HG03457 (cell line): ENCODE data around the gene OSBPL7.

ENCODE experiments used
- ATAC-seq: cut with Tn5 transposase; IDR thresholded peaks from one replicate; pipeline ENCODE4 v1.9.1; 2021; ENCODE audit warnings: moderate number of reproducible peaks; ENCODE audit not compliant: unreplicated experiment

The OSBPL7 gene, protein sequence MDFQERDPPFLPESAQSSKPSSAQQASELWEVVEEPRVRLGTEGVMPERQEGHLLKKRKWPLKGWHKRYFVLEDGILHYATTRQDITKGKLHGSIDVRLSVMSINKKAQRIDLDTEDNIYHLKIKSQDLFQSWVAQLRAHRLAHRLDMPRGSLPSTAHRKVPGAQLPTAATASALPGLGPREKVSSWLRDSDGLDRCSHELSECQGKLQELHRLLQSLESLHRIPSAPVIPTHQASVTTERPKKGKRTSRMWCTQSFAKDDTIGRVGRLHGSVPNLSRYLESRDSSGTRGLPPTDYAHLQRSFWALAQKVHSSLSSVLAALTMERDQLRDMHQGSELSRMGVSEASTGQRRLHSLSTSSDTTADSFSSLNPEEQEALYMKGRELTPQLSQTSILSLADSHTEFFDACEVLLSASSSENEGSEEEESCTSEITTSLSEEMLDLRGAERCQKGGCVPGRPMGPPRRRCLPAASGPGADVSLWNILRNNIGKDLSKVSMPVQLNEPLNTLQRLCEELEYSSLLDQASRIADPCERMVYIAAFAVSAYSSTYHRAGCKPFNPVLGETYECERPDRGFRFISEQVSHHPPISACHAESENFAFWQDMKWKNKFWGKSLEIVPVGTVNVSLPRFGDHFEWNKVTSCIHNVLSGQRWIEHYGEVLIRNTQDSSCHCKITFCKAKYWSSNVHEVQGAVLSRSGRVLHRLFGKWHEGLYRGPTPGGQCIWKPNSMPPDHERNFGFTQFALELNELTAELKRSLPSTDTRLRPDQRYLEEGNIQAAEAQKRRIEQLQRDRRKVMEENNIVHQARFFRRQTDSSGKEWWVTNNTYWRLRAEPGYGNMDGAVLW

DNA sequence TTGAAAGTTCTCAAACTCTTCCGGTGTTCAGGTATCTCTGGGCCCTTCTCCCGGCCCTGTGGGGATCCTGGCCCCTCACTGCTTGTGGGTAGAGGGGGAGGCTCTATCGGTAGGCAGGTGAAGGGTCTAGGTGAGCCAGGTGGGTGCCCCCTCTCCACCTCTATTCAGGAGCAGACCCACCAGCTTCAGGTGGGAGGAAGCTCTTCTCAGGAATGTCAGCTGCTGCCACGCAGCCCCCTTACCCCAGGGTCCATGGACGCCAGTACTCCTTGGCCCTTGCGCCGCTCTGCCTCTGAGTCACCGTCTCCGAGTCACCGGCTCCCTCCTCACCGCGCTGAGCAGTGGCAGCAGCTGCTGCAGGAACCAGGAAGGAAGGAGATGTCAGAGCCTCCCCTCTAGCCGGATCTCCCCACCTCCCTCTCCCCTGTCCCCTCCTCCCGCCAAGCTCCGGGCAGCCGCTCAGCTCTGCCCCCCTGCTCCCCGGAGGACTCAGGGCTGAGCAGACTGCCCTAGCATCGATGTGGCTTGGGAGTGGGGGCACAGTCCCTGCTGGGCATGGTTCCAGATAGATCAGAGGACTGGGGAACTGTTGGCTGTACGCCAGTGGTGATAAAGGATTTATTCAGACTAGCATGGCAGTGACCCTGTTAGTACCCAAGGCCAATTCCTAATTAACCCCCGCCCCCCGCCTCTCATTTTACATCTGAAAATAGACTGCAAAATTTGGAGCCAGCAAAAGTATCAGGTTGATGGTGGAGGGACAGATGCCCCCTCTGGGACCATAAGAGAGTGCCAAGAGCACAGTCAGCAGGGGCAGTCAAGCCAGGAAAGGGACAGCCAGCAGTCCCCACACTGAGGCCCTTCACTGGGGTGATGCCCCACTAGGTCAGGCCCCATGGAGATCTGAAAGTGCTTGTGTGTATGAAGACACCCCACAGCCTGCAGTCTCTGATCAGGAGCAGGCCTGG, at the start of gene OSBPL7:
Gene OSBPL7 (minus strand): TSS at position 371 of the 968 bp plus-strand sequence. CDS start 1,516 bp downstream, outside the sequence.
- ATAC-seq: peak; percentile 60

GRCh38 chr17:47871048-47871447, 49.5 kb upstream of the OSBPL7 start:
- ATAC-seq: no peak

DNA sequence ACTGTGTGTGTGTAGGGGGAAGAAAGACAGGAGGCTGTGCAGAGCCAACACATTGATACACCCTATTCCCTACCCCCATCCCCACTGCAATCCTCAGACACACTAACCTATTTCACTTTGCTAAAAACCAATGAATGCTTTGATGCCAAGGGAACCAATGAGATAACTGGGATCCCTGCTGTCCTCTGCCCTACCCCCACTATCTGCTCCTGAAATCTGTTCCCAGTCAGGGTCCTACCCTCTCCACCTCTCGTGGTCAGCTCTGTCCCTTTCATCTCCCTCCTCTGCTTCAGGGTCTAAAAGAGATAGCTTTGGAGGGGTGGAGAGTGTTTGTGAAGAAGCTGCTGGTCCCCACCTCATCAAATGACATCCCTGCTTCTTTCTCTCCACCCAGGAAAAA, 48.5 kb upstream of the OSBPL7 start:
- ATAC-seq: no peak

GRCh38 chr17:47869114-47869513, 47.5 kb upstream of the OSBPL7 start:
- no peak for ATAC-seq

GRCh38 chr17:47867813-47868533, 46.4 kb upstream of the OSBPL7 start:
- no peak for ATAC-seq

GRCh38 chr17:47866941-47867340, 45.3 kb upstream of the OSBPL7 start:
- no peak for ATAC-seq

- ATAC-seq: no peak
Observed at GRCh38 chr17:47864791-47865216, 43.2 kb upstream of the OSBPL7 start.

GRCh38 chr17:47862621-47863440, 41.2 kb upstream of the OSBPL7 start:
- no peak for ATAC-seq

DNA sequence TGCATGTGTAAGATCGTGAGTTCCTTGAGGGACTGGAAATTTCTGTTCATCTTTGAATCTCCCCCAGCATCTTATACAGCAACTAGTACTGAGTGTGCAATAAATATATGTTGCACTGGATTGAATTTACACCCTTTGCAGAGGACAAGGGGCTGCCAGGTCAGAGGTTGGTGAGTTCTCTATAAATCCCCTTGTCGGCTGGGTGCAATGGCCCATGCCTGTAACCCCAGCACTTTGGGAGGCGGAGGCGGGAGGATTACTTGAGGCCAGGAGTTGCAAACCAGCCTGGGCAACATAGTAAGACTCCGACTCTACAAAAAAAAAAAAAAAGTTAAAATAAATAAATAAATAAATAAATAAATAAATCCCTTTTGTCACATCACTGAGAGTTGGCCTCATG, 38.8 kb upstream of the OSBPL7 start:
- no peak for ATAC-seq

GRCh38 chr17:47857551-47858455, 36.2 kb upstream of the OSBPL7 start:
- no peak for ATAC-seq

- ATAC-seq: no peak
Observed at GRCh38 chr17:47856830-47857229, 35.2 kb upstream of the OSBPL7 start.

DNA sequence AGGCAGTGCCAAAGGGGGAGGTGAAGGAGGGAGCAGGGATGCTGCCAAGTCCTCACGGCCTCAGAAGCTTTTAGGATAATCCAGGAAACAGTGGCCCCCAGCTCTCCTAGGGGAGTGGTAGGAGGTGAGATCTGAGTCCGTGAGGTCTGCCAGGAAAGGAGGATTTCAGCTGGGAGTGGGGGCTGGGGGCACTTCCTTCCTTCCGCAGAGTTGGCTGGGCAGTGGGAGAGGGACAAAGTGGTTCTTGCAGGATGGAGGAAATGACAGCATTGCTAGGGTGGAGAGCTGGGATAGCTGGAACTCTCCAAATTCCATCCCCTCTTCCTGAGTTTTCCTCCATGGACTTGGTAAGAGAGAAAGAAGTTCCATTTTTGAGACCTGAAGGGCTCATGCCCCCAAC, 34.1 kb upstream of the OSBPL7 start:
- ATAC-seq: no peak

GRCh38 chr17:47853616-47854015, 32.0 kb upstream of the OSBPL7 start:
- ATAC-seq: no peak

DNA sequence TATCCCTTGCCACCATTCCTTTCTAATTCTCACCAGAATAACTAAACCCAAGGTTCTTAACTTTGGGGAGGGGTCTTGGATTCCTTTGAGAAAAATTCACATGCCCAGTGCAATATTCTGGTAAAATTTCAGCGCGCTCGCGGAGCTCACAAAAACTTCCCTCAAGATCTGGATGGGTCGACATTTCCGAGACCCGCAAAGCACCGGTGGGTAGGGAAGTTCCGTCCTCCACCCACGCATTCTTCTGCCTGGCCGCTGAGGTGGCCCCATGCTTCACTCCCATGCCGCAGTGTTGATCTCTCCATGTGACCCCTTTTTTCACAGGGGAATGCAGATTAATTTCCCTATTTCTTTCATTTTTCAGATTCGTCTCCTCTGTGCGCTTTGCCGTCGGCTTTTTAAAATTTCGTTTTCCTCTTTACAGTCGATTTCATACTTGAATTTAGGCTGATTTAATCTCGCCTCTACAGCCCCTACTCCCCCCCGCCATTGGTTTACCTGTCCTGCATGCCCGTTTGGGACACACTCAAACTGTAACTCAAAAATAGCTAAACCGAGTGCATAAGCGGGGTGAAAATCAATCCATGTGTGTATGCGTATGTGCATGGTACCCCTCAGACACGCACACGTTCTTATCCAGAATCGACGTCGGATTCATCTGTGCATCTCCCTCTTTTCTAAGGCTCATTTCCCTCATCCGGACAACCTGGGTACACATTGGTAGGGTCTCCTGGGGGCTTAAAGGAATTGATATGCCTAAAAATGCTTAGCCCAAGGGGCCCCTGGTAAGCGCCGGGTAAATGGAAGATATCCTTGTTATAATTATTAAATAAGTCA, 30.7 kb upstream of the OSBPL7 start:
- ATAC-seq: no peak

GRCh38 chr17:47851764-47852112, 30.1 kb upstream of the OSBPL7 start:
- ATAC-seq: no peak

DNA sequence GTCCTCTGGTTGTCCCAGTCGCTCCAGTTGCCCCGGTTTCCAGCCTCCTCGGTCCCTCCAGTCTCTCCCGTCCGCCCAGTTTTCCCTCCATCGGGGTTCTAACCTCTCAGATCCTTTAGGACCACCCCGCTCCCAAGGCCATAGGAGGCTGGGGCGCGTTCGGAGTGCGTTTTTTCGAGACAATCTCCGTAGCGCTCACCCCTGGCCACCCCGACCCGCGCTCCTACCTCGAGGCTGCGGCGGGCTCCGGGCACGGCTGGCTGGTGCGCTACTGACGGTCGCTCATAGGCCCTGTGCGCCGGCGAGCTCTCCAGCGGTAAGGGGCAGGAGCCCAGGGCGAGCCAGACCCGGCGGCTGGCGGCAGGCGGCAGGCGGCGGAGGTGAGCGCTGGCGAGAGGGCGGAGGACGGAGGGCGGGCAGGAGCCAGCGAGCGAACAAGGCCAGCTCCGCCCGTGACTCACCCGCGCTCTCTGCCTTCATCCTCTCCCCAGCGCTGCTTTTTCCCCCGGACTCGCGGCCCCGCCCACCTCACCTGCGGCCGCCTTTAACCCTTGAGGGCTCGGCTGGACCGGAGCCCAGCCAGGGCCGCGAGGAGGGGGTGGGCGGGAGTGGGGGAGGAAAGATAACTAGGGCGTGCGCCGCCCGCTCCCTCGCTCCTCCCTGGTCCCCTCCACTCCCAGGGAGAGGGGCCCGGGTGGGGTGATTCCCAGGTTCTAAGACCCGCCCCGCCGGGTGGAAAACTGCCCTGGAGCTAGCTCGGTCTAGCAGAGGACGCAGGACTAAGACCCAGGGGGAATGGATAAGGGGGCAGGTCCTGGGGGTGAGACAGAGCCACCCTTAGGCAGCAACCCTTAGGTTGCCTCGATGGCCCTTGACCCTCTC, 29.3 kb upstream of the OSBPL7 start, which contains the start of gene SP6:
Gene SP6 (minus strand): TSS at position 472 of the 882 bp plus-strand sequence. CDS start 2,734 bp downstream, outside the sequence.
- ATAC-seq: no peak

GRCh38 chr17:47850373-47850691, 28.7 kb upstream of the OSBPL7 start:
- ATAC-seq: no peak
